Right lobe of liver (tissue), 4 donors: ENCODE results near the gene MRGPRX2.

Source experiments
- POLR2A ChIP-seq: fragments of 450-650 bp; IDR thresholded peaks from one replicate; pipeline ENCODE4 v1.6.1; 2017; ENCODE audit warnings: antibody characterized with exemption, mild to moderate bottlenecking
- TF ChIP-seq, protein P1 (sequence below), 4 donors: fragments of 200-600 bp in 3 of 4; fragments of 450-650 bp in 1 of 4; IDR thresholded peaks; one replicate each; pipeline versions ENCODE4 v1.5.1 to v1.8.0; 2016 to 2022; ENCODE audit warnings: antibody characterized with exemption in 4 of 4, mild to moderate bottlenecking in 2 of 4
- donor health status: DM: no; HTN: no; CAD: no.
- donor health status: DM: no; HTN: no; CAD: no.
- donor health status: DM: no; HTN: yes; CAD: no.

DNA sequence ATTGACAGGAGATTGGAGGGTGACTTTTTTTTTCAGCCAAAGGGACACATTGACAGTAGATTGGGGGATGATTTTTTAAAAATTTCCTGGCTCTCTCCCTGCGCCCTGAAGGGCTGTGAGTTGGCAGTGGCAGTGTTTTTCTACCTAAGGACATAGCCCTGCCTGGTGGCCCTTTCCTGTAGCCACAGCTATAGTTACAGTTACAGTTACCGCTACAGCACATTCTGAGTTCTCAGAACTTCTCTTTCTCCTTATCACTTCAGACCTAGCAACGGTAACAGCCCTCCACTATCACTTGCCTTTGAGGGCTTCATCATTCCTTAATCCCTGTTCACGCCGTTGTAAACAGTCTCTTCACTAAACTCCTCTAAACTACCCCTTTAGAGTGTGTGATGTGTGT, 684 bp downstream of the MRGPRX2 start:
- TF ChIP-seq POLR2A, result no peak
- TF ChIP-seq, protein P1, sequence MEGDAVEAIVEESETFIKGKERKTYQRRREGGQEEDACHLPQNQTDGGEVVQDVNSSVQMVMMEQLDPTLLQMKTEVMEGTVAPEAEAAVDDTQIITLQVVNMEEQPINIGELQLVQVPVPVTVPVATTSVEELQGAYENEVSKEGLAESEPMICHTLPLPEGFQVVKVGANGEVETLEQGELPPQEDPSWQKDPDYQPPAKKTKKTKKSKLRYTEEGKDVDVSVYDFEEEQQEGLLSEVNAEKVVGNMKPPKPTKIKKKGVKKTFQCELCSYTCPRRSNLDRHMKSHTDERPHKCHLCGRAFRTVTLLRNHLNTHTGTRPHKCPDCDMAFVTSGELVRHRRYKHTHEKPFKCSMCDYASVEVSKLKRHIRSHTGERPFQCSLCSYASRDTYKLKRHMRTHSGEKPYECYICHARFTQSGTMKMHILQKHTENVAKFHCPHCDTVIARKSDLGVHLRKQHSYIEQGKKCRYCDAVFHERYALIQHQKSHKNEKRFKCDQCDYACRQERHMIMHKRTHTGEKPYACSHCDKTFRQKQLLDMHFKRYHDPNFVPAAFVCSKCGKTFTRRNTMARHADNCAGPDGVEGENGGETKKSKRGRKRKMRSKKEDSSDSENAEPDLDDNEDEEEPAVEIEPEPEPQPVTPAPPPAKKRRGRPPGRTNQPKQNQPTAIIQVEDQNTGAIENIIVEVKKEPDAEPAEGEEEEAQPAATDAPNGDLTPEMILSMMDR (IDR thresholded peaks at IDR 0.05), result no peak
